Brain microvascular endothelial cell (primary cell): Measurements from ENCODE around the gene LAPTM5.
A peak's percentile ranks its signal among the peaks of the same experiment; 100 is the strongest.

Experiments used
- DNase-seq: peaks from one replicate; pipeline ENCODE4 v3.0.0-alpha.2; 2020
- H3K27ac ChIP-seq: fragments of 250-450 bp; sonication (Bioruptor Pico); 2 replicates; pipeline ENCODE4 v1.5.1; 2020; ENCODE audit warnings: mild to moderate bottlenecking, moderate library complexity
- H3K27me3 ChIP-seq: fragments of 250-450 bp; sonication (Bioruptor Pico); replicated peaks from 2 replicates; pipeline ENCODE4 v1.5.1; 2020; ENCODE audit warnings: mild to moderate bottlenecking
- H3K36me3 ChIP-seq: fragments of 250-450 bp; sonication (Bioruptor Pico); replicated peaks from 2 replicates; pipeline ENCODE4 v1.5.1; 2020; ENCODE audit warnings: mild to moderate bottlenecking
- H3K4me3 ChIP-seq: 2 replicates; pipeline ENCODE4 v1.5.1; 2011; ENCODE audit warnings: low read depth, mild to moderate bottlenecking, control low read depth, low read length, moderate library complexity
- in situ Hi-C: cut with HindIII; loops from 2 replicates; pipeline ENCODE4 v1.10.0; 2017; ENCODE audit warnings: low sequenced_read_pairs, low pct_ligation_motif_present
- TF ChIP-seq, protein P1 (sequence below): IDR thresholded peaks from 2 replicates; pipeline ENCODE4 v1.5.1; 2011; ENCODE audit warnings: low read depth, mild to moderate bottlenecking, moderate library complexity, low read length, control low read depth, inconsistent platforms; ENCODE audit errors: missing control alignments

LAPTM5 gene

GRCh38 chr1:30760596-30761324, 3.2 kb upstream of the LAPTM5 start:
- in situ Hi-C loops, result no loop called here
- H3K27me3 ChIP-seq, result no peaks in the 10 kb centered on the region
- no peak overlapping the region for H3K4me3 ChIP-seq

DNA sequence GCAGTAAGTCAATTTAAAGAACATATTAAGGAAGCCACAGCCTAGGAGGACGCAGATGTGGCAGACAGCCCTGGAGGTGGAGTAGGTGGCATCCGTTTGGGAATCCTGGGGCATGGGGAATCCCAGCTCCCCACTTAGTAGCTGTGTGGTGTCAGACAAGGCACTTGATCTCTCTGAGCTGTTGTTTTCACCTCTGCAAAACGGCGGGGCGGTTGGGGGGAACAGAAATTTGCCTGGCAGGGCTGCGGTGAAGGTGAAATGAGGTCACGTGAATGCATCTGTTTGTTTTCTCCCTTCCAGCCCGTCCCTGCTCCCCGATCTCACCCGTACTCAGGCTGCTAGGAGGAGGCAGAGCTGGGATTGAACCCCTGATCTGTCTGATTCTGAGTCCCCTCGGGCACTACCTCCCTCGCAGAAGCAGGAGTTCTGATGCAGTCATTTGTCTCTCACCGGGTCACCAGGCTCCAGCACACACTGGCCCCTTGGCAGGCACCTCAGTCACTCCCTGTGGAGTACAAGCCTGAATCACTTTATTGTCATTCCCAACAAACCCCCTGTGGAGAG, 2.2 kb upstream of the LAPTM5 start:
- H3K27me3 ChIP-seq, result no peaks in the 10 kb centered on the region
- no peak overlapping the region for H3K4me3 ChIP-seq
- no peak overlapping the region for H3K27ac ChIP-seq
- DNase-seq, result no peak
- H3K36me3 ChIP-seq, result no peaks in the 10 kb centered on the region
- in situ Hi-C loops, result no loop called here
- TF ChIP-seq, protein P1, sequence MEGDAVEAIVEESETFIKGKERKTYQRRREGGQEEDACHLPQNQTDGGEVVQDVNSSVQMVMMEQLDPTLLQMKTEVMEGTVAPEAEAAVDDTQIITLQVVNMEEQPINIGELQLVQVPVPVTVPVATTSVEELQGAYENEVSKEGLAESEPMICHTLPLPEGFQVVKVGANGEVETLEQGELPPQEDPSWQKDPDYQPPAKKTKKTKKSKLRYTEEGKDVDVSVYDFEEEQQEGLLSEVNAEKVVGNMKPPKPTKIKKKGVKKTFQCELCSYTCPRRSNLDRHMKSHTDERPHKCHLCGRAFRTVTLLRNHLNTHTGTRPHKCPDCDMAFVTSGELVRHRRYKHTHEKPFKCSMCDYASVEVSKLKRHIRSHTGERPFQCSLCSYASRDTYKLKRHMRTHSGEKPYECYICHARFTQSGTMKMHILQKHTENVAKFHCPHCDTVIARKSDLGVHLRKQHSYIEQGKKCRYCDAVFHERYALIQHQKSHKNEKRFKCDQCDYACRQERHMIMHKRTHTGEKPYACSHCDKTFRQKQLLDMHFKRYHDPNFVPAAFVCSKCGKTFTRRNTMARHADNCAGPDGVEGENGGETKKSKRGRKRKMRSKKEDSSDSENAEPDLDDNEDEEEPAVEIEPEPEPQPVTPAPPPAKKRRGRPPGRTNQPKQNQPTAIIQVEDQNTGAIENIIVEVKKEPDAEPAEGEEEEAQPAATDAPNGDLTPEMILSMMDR, result no peak

More at GRCh38 chr1:30760596-30761324, 3.2 kb upstream of the LAPTM5 start:
- no peaks in the 10 kb centered on the region for H3K36me3 ChIP-seq
- DNase-seq, result no peak
- TF ChIP-seq, protein P1, result peak; percentile 13
- H3K27ac ChIP-seq, result no peak overlapping the region

DNA sequence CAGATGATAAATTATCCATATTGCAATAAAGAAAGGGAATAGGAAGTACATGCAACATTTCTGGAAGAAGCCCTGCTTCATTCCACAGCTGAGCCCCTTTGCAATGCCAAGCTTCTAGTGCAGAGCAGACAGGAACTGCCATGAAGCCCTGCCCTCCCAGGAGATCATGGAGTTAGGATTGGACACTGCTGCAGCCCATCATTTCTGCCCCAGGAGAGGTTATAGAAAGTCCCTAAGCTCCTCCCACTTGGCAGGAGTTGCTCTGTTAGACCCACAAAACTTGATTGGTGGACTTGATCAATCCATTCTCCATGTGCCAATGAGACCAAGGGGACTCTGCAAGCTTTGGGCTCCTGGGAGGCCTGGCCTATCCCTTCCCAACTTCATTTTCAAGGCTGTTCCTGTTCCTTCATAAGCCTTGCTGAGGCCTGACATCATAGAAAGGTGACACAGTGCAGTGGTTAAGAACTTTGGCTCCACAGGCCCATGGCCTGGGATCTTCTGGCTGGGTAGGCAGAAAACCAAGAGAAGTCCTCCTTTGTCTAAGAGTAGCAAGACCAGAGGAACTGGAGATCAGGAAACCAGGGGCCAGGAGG, 1.3 kb upstream of the LAPTM5 start:
- DNase-seq, result no peak
- H3K36me3 ChIP-seq, result no peaks in the 10 kb centered on the region
- H3K4me3 ChIP-seq, result no peak overlapping the region
- in situ Hi-C loops, result no loop called here
- peaks cover 1% of the 10 kb centered on the region for H3K27me3 ChIP-seq
- no peak overlapping the region for H3K27ac ChIP-seq
- TF ChIP-seq, protein P1, result no peak

DNA sequence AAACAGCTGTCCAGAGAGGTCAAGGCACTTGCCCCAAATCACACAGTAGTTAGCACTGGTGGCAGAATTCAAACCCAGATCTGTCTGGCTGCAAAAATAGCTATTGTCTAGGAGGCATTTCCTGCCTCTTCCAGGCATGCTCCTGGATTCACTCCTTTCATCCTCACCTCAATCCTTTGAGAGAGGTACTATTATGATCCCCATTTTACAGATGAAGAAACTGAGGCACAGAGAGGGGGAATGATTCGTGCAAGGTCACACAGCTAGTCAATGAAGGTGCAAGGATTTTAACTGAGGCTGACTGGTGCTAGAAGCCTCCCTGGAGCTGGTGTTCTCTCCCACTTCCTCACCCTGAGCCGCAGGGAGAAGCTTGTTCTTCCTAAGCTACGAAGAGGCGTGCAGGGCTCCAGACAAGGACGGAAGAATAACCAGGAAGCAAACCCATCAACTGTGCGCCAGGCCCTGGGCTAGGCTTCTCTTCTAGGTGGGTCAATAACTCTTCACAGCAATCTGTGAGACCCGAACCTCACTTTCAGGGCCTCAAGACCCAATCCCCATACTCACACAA, 631 bp upstream of the LAPTM5 start:
- Histone ChIP-seq H3K4me3 (no peak overlapping the region), H3K27ac (no peak overlapping the region)

GRCh38 chr1:30756545-30757351, 826 bp downstream of the LAPTM5 start:
- TF ChIP-seq, protein P1, result no peak
- in situ Hi-C loops, result no loop called here
- H3K36me3 ChIP-seq, result no peaks in the 10 kb centered on the region
- DNase-seq, result peak; percentile 81
- H3K4me3 ChIP-seq, result no peak overlapping the region
- H3K27me3 ChIP-seq, result peaks cover 11% of the 10 kb centered on the region
- peak overlapping the region; percentile 17 for H3K27ac ChIP-seq

More for the DNA sequence above, 631 bp upstream of the LAPTM5 start:
- in situ Hi-C loops, result no loop called here
- H3K27me3 ChIP-seq, result peaks cover 6% of the 10 kb centered on the region
- TF ChIP-seq, protein P1, result no peak
- no peaks in the 10 kb centered on the region for H3K36me3 ChIP-seq
- no peak for DNase-seq
